ENCODE data around the gene STAB1. TPM values are rescaled to one million over a fixed set of nuclear protein-coding genes. Genes with fewer than 3 reads are reported as not detected.

STAB1 gene
- total and polyA plus RNA-seq, 2 of the 8 experiments (the other 6 are each of a cell fraction or from before 2014, with no cell fraction given) = 1.0 to 1.9 TPM

- no peak for FAIRE-seq
- 86% methylated on average over 6 of the region's 6 CpGs; no CpG with 5 or more reads in 1 of the 2 experiments for WGBS, 2 experiments (ENCODE audit: extremely low coverage in 1 of 2, insufficient coverage in 1 of 2, insufficient read length in 1 of 2, insufficient replicate concordance in 2 of 2, low coverage in 1 of 2, low lambda C conversion rate in 2 of 2, missing lambda C conversion rate in 1 of 2)
- Histone ChIP-seq H3K23me2 (ENCODE audit: low read depth, low read length) (no peaks in the 10 kb centered on the region; the same call in 1 of the 2 replicates), H3K56ac (replicated peaks; ENCODE audit: insufficient read length, low read depth, low read length) (no peak overlapping the region), H3K79me1 (ENCODE audit: low read depth, low read length) (no peaks in the 10 kb centered on the region), H3K23ac (ENCODE audit: insufficient read length) (no peak overlapping the region), H3K9me3 (ENCODE audit: insufficient read depth in 2 of 2, low read depth in 1 of 2, low read length in 1 of 2) (no peaks in the 10 kb centered on the region), H3K9ac (replicated peaks in 1 of 4; ENCODE audit: extremely low read depth in 1 of 4, low read depth in 3 of 4, low read length in 3 of 4) (no peak overlapping the region), H3K4ac (replicated peaks; ENCODE audit: insufficient read length, low read depth, low read length) (no peak overlapping the region), H3K18ac (ENCODE audit: extremely low read depth, low read length) (no peak overlapping the region), H3K4me2 (ENCODE audit: insufficient read depth in 1 of 2, low read depth in 2 of 2, low read length in 2 of 2) (no peak overlapping the region), H3K14ac (ENCODE audit: insufficient read length) (no peak overlapping the region), H2AK5ac (ENCODE audit: low read depth, low read length) (no peak overlapping the region), H2BK15ac (ENCODE audit: low read length) (no peak overlapping the region), H3K36me3 (ENCODE audit: control insufficient read depth in 2 of 4, insufficient read depth in 4 of 4, low read length in 3 of 4) (no peaks in the 10 kb centered on the region), H4K5ac (ENCODE audit: insufficient read length, low read depth, low read length) (no peak overlapping the region), H3K4me1 (replicated peaks in 1 of 4; ENCODE audit: control insufficient read depth in 3 of 4, insufficient read depth in 4 of 4, low read length in 3 of 4) (peaks cover 0 to 11% (median 4%) of the 10 kb centered on the region in 4 experiments; a peak in 5 of 7 replicates), H3K27ac (ENCODE audit: low read depth, low read length) (no peak overlapping the region), H2BK12ac (ENCODE audit: low read depth, low read length) (no peak overlapping the region), H4K8ac (ENCODE audit: extremely low read depth, insufficient read depth, low read length) (no peak overlapping the region; the same call in 1 of the 2 replicates), H4K91ac (replicated peaks; ENCODE audit: insufficient read length, low read length) (no peak overlapping the region), H3K27me3 (replicated peaks in 1 of 4; ENCODE audit: control insufficient read depth in 3 of 4, extremely low read depth in 1 of 4, insufficient read depth in 3 of 4, low read length in 3 of 4) (peaks cover 0 to 11% (median 4%) of the 10 kb centered on the region in 4 experiments; a peak in 5 of 7 replicates), H2BK20ac (ENCODE audit: low read length) (no peak overlapping the region), H2AFZ (ENCODE audit: low read length) (no peak overlapping the region), H4K20me1 (replicated peaks in 1 of 2; ENCODE audit: control insufficient read depth in 1 of 2, insufficient read depth in 2 of 2, low read length in 2 of 2) (peaks cover 0 to 1% of the 10 kb centered on the region in 2 experiments), H2BK5ac (ENCODE audit: low read depth, low read length) (no peak overlapping the region), H3K4me3 (ENCODE audit: extremely low read depth in 1 of 4, insufficient read depth in 2 of 4, low read depth in 3 of 4, low read length in 4 of 4) (no peak overlapping the region), H3K79me2 (ENCODE audit: control insufficient read depth in 1 of 2, insufficient read depth in 2 of 2, low read length in 2 of 2) (no peaks in the 10 kb centered on the region), H2BK120ac (replicated peaks; ENCODE audit: low read depth, low read length) (no peak overlapping the region)
- no peak for TF ChIP-seq FOSL1 (IDR thresholded peaks at IDR 0.05; ENCODE audit: insufficient read depth, low read depth, low read length)
- no peak for TF ChIP-seq BACH1 (IDR thresholded peaks at IDR 0.05; ENCODE audit: low read length)
- no peak for TF ChIP-seq SP1 (IDR thresholded peaks at IDR 0.05; ENCODE audit: low read depth, low read length)
- no peak for TF ChIP-seq TAF7 (optimal IDR thresholded peaks at IDR 0.05; ENCODE audit: borderline replicate concordance, low read depth, low read length)
- no peak for TF ChIP-seq KDM5A (IDR thresholded peaks at IDR 0.05; ENCODE audit: low read length)
- ChIA-PET CTCF (ENCODE audit: partially characterized antibody) (interaction anchor here (1.0 to 1.4 kb wide), 6 partner anchors 10 to 43 kb away, joined by 3 to 7 read pairs (median 4); no protein-coding TSS in a partner anchor), POLR2A (ENCODE audit: partially characterized antibody) (interaction anchor here (0.9 to 1.0 kb wide), 2 partner anchors 11 to 12 kb away, joined by 3 read pairs; no protein-coding TSS in a partner anchor)
- no peak for DNase-seq (ENCODE audit: low read depth in 1 of 2, low spot score in 2 of 2)
Measured at GRCh38 chr3:52515192-52515591, 20.1 kb downstream of the STAB1 start.
